ENCODE data around the gene MSH4. TPM values are rescaled to one million over a fixed set of nuclear protein-coding genes. Genes with fewer than 3 reads are reported as not detected.
"Not testable (repeated sequence)": the region's sequence is repeated elsewhere in the genome, so short reads cannot be mapped to it uniquely, and the experiment has no call there.

The MSH4 gene
- total RNA-seq, 2 experiments from 2014 or later = 0.40 to 0.46 TPM

- H3K4me1 Mint-ChIP-seq = no peaks in the 10 kb centered on the region
- ChIA-PET CTCF (no interaction called here), POLR2A (no interaction called here)
- no peaks in the 10 kb centered on the region for H3K36me3 Mint-ChIP-seq (ENCODE audit: low read depth)
- H3K27ac Mint-ChIP-seq = no peak overlapping the region
- no peaks in the 10 kb centered on the region for H3K9me3 Mint-ChIP-seq
- DNase-seq = no peak
- no peaks in the 10 kb centered on the region for H3K27me3 Mint-ChIP-seq
- H3K4me3 Mint-ChIP-seq = no peak overlapping the region
Observed at GRCh38 chr1:75884437-75884836, 87.8 kb downstream of the MSH4 start.

GRCh38 chr1:75901371-75901770, 104.7 kb downstream of the MSH4 start:
- Mint-ChIP-seq H3K36me3 (ENCODE audit: low read depth) (no peaks in the 10 kb centered on the region), H3K27ac (no peak overlapping the region), H3K4me1 (no peaks in the 10 kb centered on the region), H3K4me3 (no peak overlapping the region), H3K9me3 (no peaks in the 10 kb centered on the region), H3K27me3 (peaks cover 2% of the 10 kb centered on the region)
- CTCF ChIA-PET = no interaction called here
- POLR2A ChIA-PET = no interaction called here
- DNase-seq = no peak

GRCh38 chr1:75908717-75909152, 112.1 kb downstream of the MSH4 start:
- CTCF ChIA-PET = no interaction called here
- H3K9me3 Mint-ChIP-seq = peaks cover 6% of the 10 kb centered on the region
- no peaks in the 10 kb centered on the region for H3K4me1 Mint-ChIP-seq
- no peak for DNase-seq
- H3K36me3 Mint-ChIP-seq (ENCODE audit: low read depth) = no peaks in the 10 kb centered on the region
- H3K4me3 Mint-ChIP-seq = no peak overlapping the region
- POLR2A ChIA-PET = no interaction called here
- no peak overlapping the region for H3K27ac Mint-ChIP-seq
- H3K27me3 Mint-ChIP-seq = peaks cover 5% of the 10 kb centered on the region

GRCh38 chr1:75916834-75917233, 120.2 kb downstream of the MSH4 start:
- H3K4me3 Mint-ChIP-seq = no peak overlapping the region
- H3K27ac Mint-ChIP-seq = no peak overlapping the region
- peaks cover 4% of the 10 kb centered on the region for H3K27me3 Mint-ChIP-seq
- H3K36me3 Mint-ChIP-seq (ENCODE audit: low read depth) = no peaks in the 10 kb centered on the region
- H3K9me3 Mint-ChIP-seq = no peaks in the 10 kb centered on the region
- DNase-seq = no peak
- ChIA-PET POLR2A (no interaction called here), CTCF (no interaction called here)
- H3K4me1 Mint-ChIP-seq = no peaks in the 10 kb centered on the region

GRCh38 chr1:75922698-75923097, 126.0 kb downstream of the MSH4 start:
- no peaks in the 10 kb centered on the region for H3K36me3 Mint-ChIP-seq (ENCODE audit: low read depth)
- no peak for DNase-seq
- CTCF ChIA-PET = no interaction called here
- no peaks in the 10 kb centered on the region for H3K4me1 Mint-ChIP-seq
- no peaks in the 10 kb centered on the region for H3K27me3 Mint-ChIP-seq
- POLR2A ChIA-PET = no interaction called here
- H3K9me3 Mint-ChIP-seq = no peaks in the 10 kb centered on the region
- H3K27ac Mint-ChIP-seq = no peak overlapping the region
- H3K4me3 Mint-ChIP-seq = no peak overlapping the region

GRCh38 chr1:75932304-75932703, 135.6 kb downstream of the MSH4 start, which contains the start of gene ASB17:
TSS of gene ASB17 (minus strand) at chr1:75932404. CDS start at chr1:75932291, 113 bp downstream.
- Mint-ChIP-seq H3K36me3 (ENCODE audit: low read depth) (no peaks in the 10 kb centered on the region), H3K27me3 (peaks cover 2% of the 10 kb centered on the region), H3K4me1 (no peaks in the 10 kb centered on the region), H3K4me3 (no peak within 1 kb of the TSS), H3K9me3 (no peaks in the 10 kb centered on the region), H3K27ac (no peak within 1 kb of the TSS)
- ChIA-PET POLR2A (no interaction called here), CTCF (no interaction called here)
- DNase-seq = no peak

GRCh38 chr1:75937034-75937433, 140.4 kb downstream of the MSH4 start:
- no peaks in the 10 kb centered on the region for H3K4me1 Mint-ChIP-seq
- POLR2A ChIA-PET = no interaction called here
- H3K27me3 Mint-ChIP-seq = no peaks in the 10 kb centered on the region
- DNase-seq = no peak
- H3K9me3 Mint-ChIP-seq = no peaks in the 10 kb centered on the region
- CTCF ChIA-PET = no interaction called here
- no peaks in the 10 kb centered on the region for H3K36me3 Mint-ChIP-seq (ENCODE audit: low read depth)
- no peak overlapping the region for H3K4me3 Mint-ChIP-seq
- H3K27ac Mint-ChIP-seq = no peak overlapping the region

GRCh38 chr1:75943037-75943436, 146.4 kb downstream of the MSH4 start:
- CTCF ChIA-PET; H3K36me3 Mint-ChIP-seq (ENCODE audit: low read depth); H3K4me1 Mint-ChIP-seq; H3K27me3 Mint-ChIP-seq; H3K4me3 Mint-ChIP-seq; POLR2A ChIA-PET; DNase-seq; H3K27ac Mint-ChIP-seq; H3K9me3 Mint-ChIP-seq: not testable (repeated sequence)

GRCh38 chr1:75950176-75950575, 153.5 kb downstream of the MSH4 start:
- H3K27ac Mint-ChIP-seq = no peak overlapping the region

GRCh38 chr1:75952016-75952415, 155.3 kb downstream of the MSH4 start:
- Mint-ChIP-seq H3K9me3 (no peaks in the 10 kb centered on the region), H3K27ac (no peak overlapping the region), H3K4me3 (no peak overlapping the region), H3K36me3 (ENCODE audit: low read depth) (no peaks in the 10 kb centered on the region), H3K27me3 (peaks cover 2% of the 10 kb centered on the region), H3K4me1 (no peaks in the 10 kb centered on the region)
- ChIA-PET POLR2A (no interaction called here), CTCF (no interaction called here)
- no peak for DNase-seq

More at GRCh38 chr1:75950176-75950575, 153.5 kb downstream of the MSH4 start:
- H3K9me3 Mint-ChIP-seq = no peaks in the 10 kb centered on the region
- CTCF ChIA-PET = no interaction called here
- H3K36me3 Mint-ChIP-seq (ENCODE audit: low read depth) = no peaks in the 10 kb centered on the region
- POLR2A ChIA-PET = no interaction called here
- no peak overlapping the region for H3K4me3 Mint-ChIP-seq
- H3K27me3 Mint-ChIP-seq = peaks cover 3% of the 10 kb centered on the region
- DNase-seq = no peak
- no peaks in the 10 kb centered on the region for H3K4me1 Mint-ChIP-seq

GRCh38 chr1:75953461-75953860, 156.8 kb downstream of the MSH4 start:
- Mint-ChIP-seq H3K4me3 (no peak overlapping the region), H3K36me3 (ENCODE audit: low read depth) (no peaks in the 10 kb centered on the region), H3K27me3 (peaks cover 2% of the 10 kb centered on the region), H3K4me1 (no peaks in the 10 kb centered on the region), H3K9me3 (no peaks in the 10 kb centered on the region), H3K27ac (no peak overlapping the region)
- ChIA-PET CTCF (no interaction called here), POLR2A (no interaction called here)
- DNase-seq = no peak

GRCh38 chr1:75954586-75954985, 157.9 kb downstream of the MSH4 start:
- no peaks in the 10 kb centered on the region for H3K36me3 Mint-ChIP-seq (ENCODE audit: low read depth)
- no peak overlapping the region for H3K27ac Mint-ChIP-seq
- no peak overlapping the region for H3K4me3 Mint-ChIP-seq
- CTCF ChIA-PET = no interaction called here
- DNase-seq = no peak
- POLR2A ChIA-PET = no interaction called here
- H3K27me3 Mint-ChIP-seq = no peaks in the 10 kb centered on the region
- H3K4me1 Mint-ChIP-seq = no peaks in the 10 kb centered on the region
- no peaks in the 10 kb centered on the region for H3K9me3 Mint-ChIP-seq

All from activated CD4-positive, alpha-beta T cell treated with anti-CD3 and anti-CD28 coated beads, Interleukin-2, amount 10 ng/mL, durations not matched to agents 7 days and 5 days (primary cell).